K562 (cell line): ENCODE measurements around the gene CNTN2. TPM values are rescaled to one million over a fixed set of nuclear protein-coding genes. Genes with fewer than 3 reads are reported as not detected.

Experiments used
- ATAC-seq: fragments of 200-7000 bp; cut with Tn5 transposase; 3 replicates; pipeline ENCODE4 v1.9.1; 2020; ENCODE audit warnings: moderate library complexity
- BruUV-seq: library from RNA; stranded (reverse); fragments of 400-500 nt; replicated peaks from 2 replicates; lab custom pipeline; 2021; lab: Mats Ljungman, UMichigan
- CTCF ChIA-PET: fragments of 300-600 bp; formaldehyde crosslinking; extraction: SDS; loops from one replicate; lab custom pipeline; 2021; ENCODE audit warnings: low intra/inter-chr PET ratio; lab: Yijun Ruan, JAX
- POLR2A ChIA-PET: fragments of 300-600, 350-650 bp; sonication (Branson Sonifier 250); formaldehyde crosslinking; extraction: SDS; loops from one replicate; lab custom pipeline; 2021; ENCODE audit warnings: antibody characterized with exemption, inconsistent platforms; lab: Yijun Ruan, JAX
- DNase-seq, 4 experiments: peaks; one replicate each; pipeline versions ENCODE4 v3.0.0 to v3.0.0-alpha.2; 2011 to 2018; ENCODE audit warnings: low spot score in 3 of 4, mixed read lengths in 3 of 4; ENCODE audit errors: extremely low read depth in 1 of 4
- FAIRE-seq: peaks from 2 replicates; lab custom pipeline; 2011; peaks lifted over from hg19 to GRCh38; lab: Jason Lieb, UNC
- H2AFZ ChIP-seq: 2 replicates; pipeline ENCODE4 v1.6.0; 2011; ENCODE audit warnings: low read depth, low read length, control low read depth, inconsistent platforms
- H3K27ac ChIP-seq: fragments of 200-600 bp; 3 replicates; pipeline ENCODE4 v1.8.0; 2011; ENCODE audit warnings: low read depth, mild to moderate bottlenecking, control low read depth, inconsistent platforms, low read length, moderate library complexity, mixed read lengths; ENCODE audit errors: extremely low read depth
- H3K27me3 ChIP-seq, 2 experiments: fragments of 300-600 bp in 1 of 2; 2 replicates in 1 of 2; 3 replicates in 1 of 2; pipeline versions ENCODE4 v1.6.0 to v1.8.0; 2011; ENCODE audit warnings: inconsistent platforms in 2 of 2, low read length in 2 of 2, mild to moderate bottlenecking in 1 of 2, mixed read lengths in 1 of 2, moderate library complexity in 1 of 2; ENCODE audit not compliant: control insufficient read depth in 2 of 2, insufficient read depth in 2 of 2
- H3K36me3 ChIP-seq: fragments of 300-600 bp; 3 replicates; pipeline ENCODE4 v1.8.0; 2011; ENCODE audit warnings: mild to moderate bottlenecking, low read length, inconsistent platforms; ENCODE audit not compliant: control insufficient read depth, insufficient read depth
- H3K4me1 ChIP-seq, 2 experiments: fragments of 200-600 bp in 1 of 2; replicated peaks in 1 of 2; 2 replicates in 1 of 2; 3 replicates in 1 of 2; pipeline versions ENCODE4 v1.5.1 to v1.8.0; 2011; ENCODE audit warnings: inconsistent platforms in 2 of 2, low read length in 2 of 2, mild to moderate bottlenecking in 1 of 2, mixed read lengths in 1 of 2, moderate library complexity in 1 of 2; ENCODE audit not compliant: control insufficient read depth in 2 of 2, insufficient read depth in 2 of 2
- H3K4me2 ChIP-seq: 2 replicates; pipeline ENCODE4 v1.6.1; 2011; ENCODE audit warnings: low read length, control low read depth, inconsistent platforms, mixed read lengths; ENCODE audit not compliant: insufficient read depth
- H3K4me3 ChIP-seq: fragments of 200-600 bp; sonication (generic), shearing (Covaris generic); 2 replicates; pipeline ENCODE4 v1.5.1; 2016; ENCODE audit warnings: control low read depth, inconsistent platforms
- H3K79me2 ChIP-seq: fragments of 200-600 bp; 3 replicates; pipeline ENCODE4 v1.8.0; 2011; ENCODE audit warnings: low read length, inconsistent platforms; ENCODE audit not compliant: control insufficient read depth, insufficient read depth
- H3K9ac ChIP-seq, 2 experiments: 2 replicates each; pipeline versions ENCODE4 v1.6.0 to v1.6.1; 2011; ENCODE audit warnings: low read depth in 2 of 2, low read length in 2 of 2, control low read depth in 1 of 2, inconsistent platforms in 1 of 2, mild to moderate bottlenecking in 1 of 2, mixed read lengths in 1 of 2; ENCODE audit not compliant: insufficient read depth in 1 of 2
- H3K9me1 ChIP-seq: one replicate; pipeline ENCODE4 v1.6.0; 2011; ENCODE audit warnings: inconsistent platforms, mild to moderate bottlenecking, low read length, moderate library complexity; ENCODE audit not compliant: control insufficient read depth, insufficient read depth
- H3K9me3 ChIP-seq: replicated peaks from 2 replicates; pipeline ENCODE4 v1.5.1; 2011; ENCODE audit warnings: low read depth, low read length, inconsistent platforms; ENCODE audit not compliant: control insufficient read depth, insufficient read depth
- H4K20me1 ChIP-seq: replicated peaks from 2 replicates; pipeline ENCODE4 v1.6.1; 2011; ENCODE audit warnings: low read length, inconsistent platforms, mixed read lengths; ENCODE audit not compliant: control insufficient read depth, insufficient read depth
- JUN ChIP-seq, 2 experiments: sonication (generic) in 1 of 2; formaldehyde crosslinking in 1 of 2; IDR thresholded peaks; 2 replicates each; pipeline versions ENCODE4 v1.6.1 to v1.8.0; 2012 to 2022; ENCODE audit warnings: borderline replicate concordance in 2 of 2, mild to moderate bottlenecking in 2 of 2, improper control_type of control experiment in 1 of 2, low read depth in 1 of 2, low read length in 1 of 2, missing genetic modification reagents in 1 of 2
- WGBS: fragments of 100-300 bp; shearing (Covaris generic); methylation state at CpG from one replicate; pipeline ENCODE4 v1.1.6; 2016; ENCODE audit warnings: low coverage, mixed read lengths; ENCODE audit not compliant: insufficient coverage; ENCODE audit errors: missing lambda C conversion rate; 5-methylcytosine and 5-hydroxymethylcytosine counted together
- in situ Hi-C: fragments of 300-500 bp; cut with MboI; formaldehyde crosslinking; loops from 4 replicates; pipeline ENCODE4 v1.15.0; 2018; ENCODE audit warnings: inconsistent platforms, mixed read lengths
- intact Hi-C: fragments of 100-400 bp; cut with micrococcal nuclease; formaldehyde crosslinking; loops from 2 replicates; pipeline ENCODE4 v1.14.2; 2022
- polyA plus RNA-seq, 8 experiments: library from polyadenylated mRNA; depleted of rRNA in 4 of 8; stranded (reverse) in 5 of 8; unstranded in 3 of 8; fragments of >200 nt; fragmentation: Nextera tagmentation in 2 of 8; fragmentation: Illumina TruSeq in 1 of 8; extraction: Ambion mirVana in 2 of 8; extraction: Trizol in 1 of 8; gene quantifications; 2 replicates each; pipeline versions ENCODE4 v1.2.1 to v1.2.3, GENCODE V29; 2011 to 2014; ENCODE audit warnings: inconsistent platforms in 1 of 8, missing spikeins in 1 of 8
- total RNA-seq, 7 experiments: library from RNA; depleted of rRNA in 6 of 7; stranded (reverse); fragments of >200 nt in 6 of 7; fragmentation: Illumina TruSeq in 2 of 7; extraction: Trizol in 2 of 7; gene quantifications; 2 replicates each; pipeline versions ENCODE4 v1.2.1 to v1.2.3, GENCODE V29; 2011 to 2021; ENCODE audit warnings: low replicate concordance in 1 of 7
- TF ChIP-seq, protein P1 (sequence below): IDR thresholded peaks from 2 replicates; pipeline ENCODE4 v1.6.1; 2011; ENCODE audit warnings: borderline replicate concordance, low read depth, mild to moderate bottlenecking, moderate library complexity, low read length; ENCODE audit not compliant: insufficient read depth, poor library complexity, severe bottlenecking
- TF ChIP-seq, protein P2 (sequence below): sonication (generic); formaldehyde crosslinking; IDR thresholded peaks from 2 replicates; pipeline ENCODE4 v1.8.0; 2022; ENCODE audit warnings: missing genetic modification reagents, mild to moderate bottlenecking, moderate library complexity, borderline replicate concordance
- TF ChIP-seq, protein P3 (sequence below): fragments of 250-450 bp; sonication (Bioruptor Pico); IDR thresholded peaks from 2 replicates; pipeline ENCODE4 v1.8.0; 2022; ENCODE audit warnings: moderate library complexity, mild to moderate bottlenecking, inconsistent platforms
- TF ChIP-seq, protein P4 (sequence below): IDR thresholded peaks from 2 replicates; pipeline ENCODE4 v1.6.1; 2014; ENCODE audit warnings: antibody characterized with exemption

Gene CNTN2
- total and polyA plus RNA-seq, 9 of the 15 experiments (the other 6 are each of a cell fraction or from before 2014, with no cell fraction given): not detected

DNA sequence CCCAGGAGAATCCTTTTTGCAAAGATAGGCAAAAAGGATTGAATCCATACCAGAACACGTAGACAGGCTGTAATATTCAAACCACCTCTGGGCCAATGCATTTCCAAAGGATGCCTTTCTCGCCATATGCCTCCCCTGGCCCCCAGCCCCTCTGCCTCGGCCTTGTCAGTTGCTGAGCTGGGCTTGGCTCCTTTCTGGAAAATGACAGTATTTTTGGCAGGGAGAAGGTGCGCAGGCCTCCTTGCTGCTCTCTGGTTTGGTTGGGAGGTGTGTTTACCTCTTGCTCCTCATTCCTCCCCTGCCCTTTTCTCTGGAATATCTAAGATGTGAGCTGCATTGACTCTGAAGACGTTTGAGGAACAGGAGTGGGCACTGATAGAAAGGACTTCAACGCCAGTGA, 26.0 kb upstream of the CNTN2 start (continued):
- TF ChIP-seq, protein P1, sequence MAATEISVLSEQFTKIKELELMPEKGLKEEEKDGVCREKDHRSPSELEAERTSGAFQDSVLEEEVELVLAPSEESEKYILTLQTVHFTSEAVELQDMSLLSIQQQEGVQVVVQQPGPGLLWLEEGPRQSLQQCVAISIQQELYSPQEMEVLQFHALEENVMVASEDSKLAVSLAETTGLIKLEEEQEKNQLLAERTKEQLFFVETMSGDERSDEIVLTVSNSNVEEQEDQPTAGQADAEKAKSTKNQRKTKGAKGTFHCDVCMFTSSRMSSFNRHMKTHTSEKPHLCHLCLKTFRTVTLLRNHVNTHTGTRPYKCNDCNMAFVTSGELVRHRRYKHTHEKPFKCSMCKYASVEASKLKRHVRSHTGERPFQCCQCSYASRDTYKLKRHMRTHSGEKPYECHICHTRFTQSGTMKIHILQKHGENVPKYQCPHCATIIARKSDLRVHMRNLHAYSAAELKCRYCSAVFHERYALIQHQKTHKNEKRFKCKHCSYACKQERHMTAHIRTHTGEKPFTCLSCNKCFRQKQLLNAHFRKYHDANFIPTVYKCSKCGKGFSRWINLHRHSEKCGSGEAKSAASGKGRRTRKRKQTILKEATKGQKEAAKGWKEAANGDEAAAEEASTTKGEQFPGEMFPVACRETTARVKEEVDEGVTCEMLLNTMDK: no peak
- TF ChIP-seq, protein P2, sequence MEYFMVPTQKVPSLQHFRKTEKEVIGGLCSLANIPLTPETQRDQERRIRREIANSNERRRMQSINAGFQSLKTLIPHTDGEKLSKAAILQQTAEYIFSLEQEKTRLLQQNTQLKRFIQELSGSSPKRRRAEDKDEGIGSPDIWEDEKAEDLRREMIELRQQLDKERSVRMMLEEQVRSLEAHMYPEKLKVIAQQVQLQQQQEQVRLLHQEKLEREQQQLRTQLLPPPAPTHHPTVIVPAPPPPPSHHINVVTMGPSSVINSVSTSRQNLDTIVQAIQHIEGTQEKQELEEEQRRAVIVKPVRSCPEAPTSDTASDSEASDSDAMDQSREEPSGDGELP: no peak
- TF ChIP-seq, protein P3, sequence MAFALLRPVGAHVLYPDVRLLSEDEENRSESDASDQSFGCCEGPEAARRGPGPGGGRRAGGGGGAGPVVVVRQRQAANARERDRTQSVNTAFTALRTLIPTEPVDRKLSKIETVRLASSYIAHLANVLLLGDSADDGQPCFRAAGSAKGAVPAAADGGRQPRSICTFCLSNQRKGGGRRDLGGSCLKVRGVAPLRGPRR (CRISPR knock-in tag): no peak

DNA sequence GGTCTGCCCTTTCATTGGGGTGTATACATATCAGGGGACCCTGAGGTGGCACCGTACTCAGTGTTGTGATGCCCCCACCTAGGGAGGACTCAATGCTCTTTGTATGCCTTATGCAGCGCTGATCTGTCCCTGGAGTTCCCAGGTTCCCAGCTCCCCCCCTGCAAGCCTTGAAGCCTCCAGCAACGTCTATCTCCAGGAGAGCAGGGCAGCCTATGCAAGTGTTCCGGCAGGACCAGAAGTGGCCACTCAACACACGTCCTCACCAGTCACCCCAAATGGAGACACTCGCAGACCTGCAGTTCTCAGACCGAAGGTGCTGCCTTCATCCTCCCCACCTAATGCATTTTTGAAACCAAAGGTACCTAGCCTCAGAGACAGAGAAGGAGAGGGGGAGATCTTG, 25.2 kb upstream of the CNTN2 start:
- no peak for ATAC-seq
- no peaks in the 10 kb centered on the region for H3K79me2 ChIP-seq
- no peak overlapping the region for H3K4me3 ChIP-seq
- intact Hi-C loops: no loop called here
- H3K27ac ChIP-seq: no peak overlapping the region
- BruUV-seq: no TSS peak
- H3K27me3 ChIP-seq: peaks cover 71 to 92% of the 10 kb centered on the region in 2 experiments
- no peak for DNase-seq
- TF ChIP-seq, protein P4, sequence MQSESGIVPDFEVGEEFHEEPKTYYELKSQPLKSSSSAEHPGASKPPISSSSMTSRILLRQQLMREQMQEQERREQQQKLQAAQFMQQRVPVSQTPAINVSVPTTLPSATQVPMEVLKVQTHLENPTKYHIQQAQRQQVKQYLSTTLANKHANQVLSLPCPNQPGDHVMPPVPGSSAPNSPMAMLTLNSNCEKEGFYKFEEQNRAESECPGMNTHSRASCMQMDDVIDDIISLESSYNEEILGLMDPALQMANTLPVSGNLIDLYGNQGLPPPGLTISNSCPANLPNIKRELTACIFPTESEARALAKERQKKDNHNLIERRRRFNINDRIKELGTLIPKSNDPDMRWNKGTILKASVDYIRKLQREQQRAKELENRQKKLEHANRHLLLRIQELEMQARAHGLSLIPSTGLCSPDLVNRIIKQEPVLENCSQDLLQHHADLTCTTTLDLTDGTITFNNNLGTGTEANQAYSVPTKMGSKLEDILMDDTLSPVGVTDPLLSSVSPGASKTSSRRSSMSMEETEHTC: no peak
- TF ChIP-seq JUN (IDR thresholded peaks at IDR 0.05; ENCODE audit: borderline replicate concordance, low read depth, low read length): no peak
- TF ChIP-seq JUN (CRISPR knock-in tag; IDR thresholded peaks at IDR 0.05; ENCODE audit: borderline replicate concordance): no peak
- TF ChIP-seq, all 486 proteins: peak for 0
- no peak overlapping the region for H3K9ac ChIP-seq
- H3K9me3 ChIP-seq: no peaks in the 10 kb centered on the region
- no peaks in the 10 kb centered on the region for H3K4me1 ChIP-seq
- H3K36me3 ChIP-seq: no peaks in the 10 kb centered on the region
- H2AFZ ChIP-seq: no peak overlapping the region
- ChIA-PET CTCF (no interaction called here), POLR2A (interaction anchor here (1.1 kb wide), 1 partner anchor 23 kb away, joined by 3 read pairs; no protein-coding TSS in a partner anchor)
- H3K9me1 ChIP-seq: no peaks in the 10 kb centered on the region
- FAIRE-seq: no peak
- H4K20me1 ChIP-seq: peaks cover 23% of the 10 kb centered on the region
- 0% methylated on average over 7 of the region's 7 CpGs for WGBS
- in situ Hi-C loops: no loop called here
- no peak overlapping the region for H3K4me2 ChIP-seq
